ENCODE measurements around the gene POLR1H.
A peak's percentile ranks its signal among the peaks of the same experiment; 100 is the strongest.

The POLR1H gene

GRCh38 chr6:30041221-30041620 lies 19.8 kb upstream of the POLR1H start:
- Histone ChIP-seq H3K27me3 (ENCODE audit: insufficient read depth, low read depth, severe bottlenecking) (no peaks in the 10 kb centered on the region), H3K36me3 (no peaks in the 10 kb centered on the region), H3K27ac (no peak overlapping the region), H3K9me3 (ENCODE audit: severe bottlenecking) (no peaks in the 10 kb centered on the region), H3K4me3 (ENCODE audit: low read depth, low read length) (no peak overlapping the region)
- no peak for TF ChIP-seq CTCF (IDR thresholded peaks at IDR 0.05; ENCODE audit: low read depth, low read length)
- DNase-seq: no peak

- TF ChIP-seq CTCF (IDR thresholded peaks at IDR 0.05; ENCODE audit: low read depth, low read length): no peak
- no peaks in the 10 kb centered on the region for H3K27me3 ChIP-seq (ENCODE audit: insufficient read depth, low read depth, severe bottlenecking)
- DNase-seq: peak; percentile 32
- H3K9me3 ChIP-seq (ENCODE audit: severe bottlenecking): no peaks in the 10 kb centered on the region
- no peak overlapping the region for H3K4me3 ChIP-seq (ENCODE audit: low read depth, low read length)
- no peaks in the 10 kb centered on the region for H3K36me3 ChIP-seq
- no peak overlapping the region for H3K27ac ChIP-seq
Observed at GRCh38 chr6:30041821-30042220, 19.2 kb upstream of the POLR1H start.

- no peak overlapping the region for H3K4me3 ChIP-seq (ENCODE audit: low read depth, low read length)
- no peak for TF ChIP-seq CTCF (IDR thresholded peaks at IDR 0.05; ENCODE audit: low read depth, low read length)
- no peak overlapping the region for H3K27ac ChIP-seq
- no peaks in the 10 kb centered on the region for H3K9me3 ChIP-seq (ENCODE audit: severe bottlenecking)
- H3K36me3 ChIP-seq: no peaks in the 10 kb centered on the region
- no peaks in the 10 kb centered on the region for H3K27me3 ChIP-seq (ENCODE audit: insufficient read depth, low read depth, severe bottlenecking)
- DNase-seq: no peak
Observed at GRCh38 chr6:30042476-30042875, 18.6 kb upstream of the POLR1H start.

DNA sequence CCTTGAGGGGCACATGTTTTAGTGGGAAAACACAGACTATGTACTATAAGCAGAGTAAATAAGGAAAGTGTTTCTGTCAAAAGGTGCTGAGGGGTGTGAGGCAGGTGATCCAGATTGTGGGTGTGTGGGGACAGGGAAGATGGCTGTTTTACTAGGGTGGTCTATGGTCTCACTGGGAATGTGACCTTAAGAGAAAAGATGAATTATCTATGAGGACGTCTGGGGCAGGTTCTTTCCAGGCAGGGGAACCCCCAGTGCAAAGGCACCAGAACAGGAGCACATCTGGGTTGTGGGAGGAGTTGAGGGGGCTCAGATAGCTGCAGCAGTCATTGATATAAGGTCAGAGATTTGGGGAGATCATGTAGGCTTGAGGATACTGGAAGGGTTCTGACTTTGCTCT lies 18.2 kb upstream of the POLR1H start:
- no peak overlapping the region for H3K4me3 ChIP-seq (ENCODE audit: low read depth, low read length)
- no peaks in the 10 kb centered on the region for H3K36me3 ChIP-seq
- DNase-seq: no peak
- no peaks in the 10 kb centered on the region for H3K9me3 ChIP-seq (ENCODE audit: severe bottlenecking)
- H3K27ac ChIP-seq: no peak overlapping the region
- H3K27me3 ChIP-seq (ENCODE audit: insufficient read depth, low read depth, severe bottlenecking): no peaks in the 10 kb centered on the region
- no peak for TF ChIP-seq CTCF (IDR thresholded peaks at IDR 0.05; ENCODE audit: low read depth, low read length)

DNA sequence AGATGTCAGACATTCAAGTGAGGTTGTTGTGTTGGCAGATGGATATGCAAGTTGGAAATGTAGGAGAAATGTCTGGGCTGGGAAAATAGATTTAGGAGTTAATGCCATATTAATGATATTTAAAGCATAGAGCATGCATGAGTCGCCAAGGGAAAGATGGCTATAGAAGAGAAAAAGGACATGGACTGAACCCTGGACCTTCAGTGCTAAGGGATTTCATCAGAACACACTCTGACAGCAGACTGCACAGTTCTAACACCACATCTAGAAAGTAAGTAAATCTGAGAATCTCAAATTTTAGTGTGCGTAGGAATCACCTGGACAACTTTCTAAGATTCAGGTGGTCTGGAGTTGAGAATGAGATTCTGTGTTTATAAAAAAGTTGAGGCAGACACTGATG lies 17.3 kb upstream of the POLR1H start:
- no peak for DNase-seq
- no peak overlapping the region for H3K27ac ChIP-seq
- no peaks in the 10 kb centered on the region for H3K27me3 ChIP-seq (ENCODE audit: insufficient read depth, low read depth, severe bottlenecking)
- TF ChIP-seq CTCF (IDR thresholded peaks at IDR 0.05; ENCODE audit: low read depth, low read length): no peak
- H3K4me3 ChIP-seq (ENCODE audit: low read depth, low read length): no peak overlapping the region
- H3K9me3 ChIP-seq (ENCODE audit: severe bottlenecking): no peaks in the 10 kb centered on the region
- no peaks in the 10 kb centered on the region for H3K36me3 ChIP-seq

DNA sequence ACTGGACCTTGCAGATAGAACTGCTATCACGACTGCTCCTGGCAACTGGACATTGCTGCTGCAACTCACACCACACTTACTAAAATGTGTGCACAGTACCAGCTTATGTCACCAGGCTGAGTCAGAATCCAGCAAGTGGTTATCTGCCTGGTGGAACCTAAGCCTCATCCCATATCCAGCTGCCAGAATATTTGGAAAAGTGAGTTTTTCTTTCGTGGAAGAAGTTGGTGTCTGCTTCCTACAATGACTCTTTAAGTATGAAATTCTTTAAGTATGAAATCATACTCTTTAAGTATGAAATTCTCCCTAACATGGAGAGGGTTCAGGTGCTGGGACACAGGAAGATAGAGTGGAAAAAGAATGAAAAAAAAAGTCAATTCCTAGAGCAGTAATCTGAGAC lies 16.4 kb upstream of the POLR1H start:
- Histone ChIP-seq H3K4me3 (ENCODE audit: low read depth, low read length) (no peak overlapping the region), H3K27ac (no peak overlapping the region), H3K36me3 (no peaks in the 10 kb centered on the region), H3K9me3 (ENCODE audit: severe bottlenecking) (no peaks in the 10 kb centered on the region), H3K27me3 (ENCODE audit: insufficient read depth, low read depth, severe bottlenecking) (no peaks in the 10 kb centered on the region)
- DNase-seq: no peak
- TF ChIP-seq CTCF (IDR thresholded peaks at IDR 0.05; ENCODE audit: low read depth, low read length): no peak

Data from WERI-Rb-1 (cell line).